Endothelial cell of umbilical vein (primary cell): Measurements from ENCODE around the gene FEM1C. TPM values are rescaled to one million over a fixed set of nuclear protein-coding genes. Genes with fewer than 3 reads are reported as not detected.

ENCODE experiments used
- BruUV-seq: library from RNA; stranded (reverse); fragments of 400-500 nt; replicated peaks from 2 replicates; lab custom pipeline; 2021; lab: Mats Ljungman, UMichigan
- CTCF ChIA-PET: fragments of 300-600, 350-600 bp; sonication (Branson Sonifier 250); formaldehyde crosslinking; loops from one replicate; lab custom pipeline; 2021; ENCODE audit warnings: antibody characterized with exemption, inconsistent platforms; lab: Charles Lee
- POLR2A ChIA-PET: fragments of 300-600, 350-600 bp; sonication (Branson Sonifier 250); formaldehyde crosslinking; loops from one replicate; lab custom pipeline; 2021; ENCODE audit warnings: antibody characterized with exemption, inconsistent platforms; lab: Charles Lee
- DNase-seq: peaks from one replicate; pipeline ENCODE4 v3.0.0-alpha.2; 2011; ENCODE audit warnings: low read depth, low spot score
- FAIRE-seq: peaks from 2 replicates; lab custom pipeline; 2011; peaks lifted over from hg19 to GRCh38; lab: Jason Lieb, UNC
- H2AFZ ChIP-seq: 2 replicates; pipeline ENCODE4 v1.6.0; 2012; ENCODE audit warnings: low read depth, low read length, control low read depth, inconsistent platforms
- H3K27ac ChIP-seq: 2 replicates; pipeline ENCODE4 v1.5.1; 2011; ENCODE audit warnings: low read depth, mild to moderate bottlenecking, control low read depth, low read length, moderate library complexity; ENCODE audit not compliant: insufficient read depth
- H3K27me3 ChIP-seq, 2 experiments: 2 replicates each; pipeline versions ENCODE4 v1.6.0 to v1.6.1; 2011; ENCODE audit warnings: low read length in 2 of 2, mixed read lengths in 1 of 2; ENCODE audit not compliant: control insufficient read depth in 2 of 2, insufficient read depth in 2 of 2
- H3K36me3 ChIP-seq, 2 experiments: 2 replicates in 1 of 2; 3 replicates in 1 of 2; pipeline ENCODE4 v1.5.1; 2011; ENCODE audit warnings: low read length in 2 of 2, mild to moderate bottlenecking in 1 of 2, moderate library complexity in 1 of 2; ENCODE audit not compliant: control insufficient read depth in 2 of 2, insufficient read depth in 2 of 2; ENCODE audit errors: extremely low read depth in 1 of 2
- H3K4me1 ChIP-seq: 3 replicates; pipeline ENCODE4 v1.5.1; 2011; ENCODE audit warnings: mild to moderate bottlenecking, low read length; ENCODE audit not compliant: control insufficient read depth, insufficient read depth; ENCODE audit errors: extremely low read depth
- H3K4me2 ChIP-seq: 2 replicates; pipeline ENCODE4 v1.6.1; 2011; ENCODE audit warnings: low read length, control low read depth, mixed read lengths; ENCODE audit not compliant: insufficient read depth
- H3K4me3 ChIP-seq, 3 experiments: fragments of 200-600 bp in 1 of 3; sonication (generic), shearing (Covaris generic) in 1 of 3; replicated peaks in 1 of 3; 2 replicates each; pipeline ENCODE4 v1.5.1; 2011 to 2016; ENCODE audit warnings: control low read depth in 3 of 3, low read length in 3 of 3, mild to moderate bottlenecking in 2 of 3, inconsistent platforms in 1 of 3, low read depth in 1 of 3, moderate library complexity in 1 of 3; ENCODE audit not compliant: insufficient read depth in 1 of 3
- H3K79me2 ChIP-seq: 2 replicates; pipeline ENCODE4 v1.6.0; 2012; ENCODE audit warnings: low read length, inconsistent platforms; ENCODE audit not compliant: control insufficient read depth, insufficient read depth
- H3K9ac ChIP-seq: replicated peaks from 2 replicates; pipeline ENCODE3; 2011; ENCODE audit warnings: low read length, control low read depth; ENCODE audit not compliant: insufficient read depth; ENCODE audit errors: extremely low read depth
- H3K9me1 ChIP-seq: replicated peaks from 3 replicates; pipeline ENCODE4 v1.6.0; 2011; ENCODE audit warnings: mild to moderate bottlenecking, low read length; ENCODE audit not compliant: control insufficient read depth, insufficient read depth; ENCODE audit errors: extremely low read depth
- H3K9me3 ChIP-seq: replicated peaks from 2 replicates; pipeline ENCODE4 v1.5.1; 2012; ENCODE audit warnings: low read length, inconsistent platforms; ENCODE audit not compliant: control insufficient read depth, insufficient read depth
- H4K20me1 ChIP-seq: replicated peaks from 2 replicates; pipeline ENCODE3; 2011; ENCODE audit warnings: mild to moderate bottlenecking, low read length; ENCODE audit not compliant: control insufficient read depth, insufficient read depth; ENCODE audit errors: extremely low read depth
- EZH2 ChIP-seq: IDR thresholded peaks from 2 replicates; pipeline ENCODE4 v1.6.1; 2012; ENCODE audit warnings: borderline replicate concordance, low read depth, mild to moderate bottlenecking, moderate library complexity, low read length, inconsistent platforms; ENCODE audit not compliant: severe bottlenecking
- FOS ChIP-seq: IDR thresholded peaks from 2 replicates; pipeline ENCODE4 v1.6.1; 2011; ENCODE audit warnings: mild to moderate bottlenecking, low read length, moderate library complexity, borderline replicate concordance; ENCODE audit not compliant: insufficient read depth
- GATA2 ChIP-seq: IDR thresholded peaks from 2 replicates; pipeline ENCODE4 v1.7.0; 2011; ENCODE audit warnings: low read depth, mild to moderate bottlenecking, moderate library complexity, mixed read lengths, low read length; ENCODE audit not compliant: insufficient read length, insufficient read depth
- JUN ChIP-seq: IDR thresholded peaks from 2 replicates; pipeline ENCODE4 v1.6.1; 2011; ENCODE audit warnings: borderline replicate concordance, low read depth; ENCODE audit not compliant: insufficient read length, insufficient read depth
- MYC ChIP-seq: IDR thresholded peaks from one replicate; pipeline ENCODE4 v1.6.1; 2011; ENCODE audit warnings: mild to moderate bottlenecking, low read depth, low read length
- POLR2A ChIP-seq: IDR thresholded peaks from 2 replicates; pipeline ENCODE4 v1.6.1; 2012; ENCODE audit warnings: low read depth, mild to moderate bottlenecking, control low read depth, low read length
- POLR2AphosphoS5 ChIP-seq: IDR thresholded peaks from 2 replicates; pipeline ENCODE4 v1.6.1; 2012; ENCODE audit warnings: low read depth, mild to moderate bottlenecking, control low read depth, low read length, moderate library complexity; ENCODE audit not compliant: insufficient read depth
- dilution Hi-C: fragments of 300-500 bp; cut with MboI; formaldehyde crosslinking; loops from one replicate; pipeline ENCODE4 v1.15.0; 2019; ENCODE audit warnings: low sequenced_read_pairs; ENCODE audit not compliant: extremely low pct_ligation_motif_present
- intact Hi-C: fragments of 100-400 bp; cut with micrococcal nuclease; formaldehyde crosslinking; loops from one replicate; pipeline ENCODE4 v1.10.0; 2022
- polyA plus RNA-seq, 4 experiments: library from polyadenylated mRNA; depleted of rRNA in 3 of 4; stranded (reverse) in 3 of 4; unstranded in 1 of 4; fragments of >200 nt; gene quantifications; 2 replicates each; pipeline versions ENCODE4 v1.2.1 to v1.2.3, GENCODE V29; 2011 to 2012; ENCODE audit warnings: missing spikeins in 1 of 4
- total RNA-seq: library from RNA; stranded (reverse); gene quantifications from 2 replicates; pipeline ENCODE4 v1.2.3, GENCODE V29; 2021
- TF ChIP-seq, protein P1 (sequence below): IDR thresholded peaks from 2 replicates; pipeline ENCODE4 v1.6.1; 2011; ENCODE audit not compliant: insufficient read depth, insufficient read length
- TF ChIP-seq, protein P2 (sequence below), 2 donors: IDR thresholded peaks; 1 replicate in 1 of 2; 2 replicates in 1 of 2; pipeline ENCODE4 v1.5.1; 2011; ENCODE audit warnings: low read length in 2 of 2, mild to moderate bottlenecking in 2 of 2, moderate library complexity in 2 of 2, control low read depth in 1 of 2, inconsistent platforms in 1 of 2, low read depth in 1 of 2; ENCODE audit not compliant: insufficient read depth in 1 of 2; ENCODE audit errors: extremely low read depth in 1 of 2

Gene FEM1C
- total and polyA plus RNA-seq, 2 donors (not counting 3 experiments of a cell fraction or from before 2014, with no cell fraction given): 6.2 to 16.0 TPM

DNA sequence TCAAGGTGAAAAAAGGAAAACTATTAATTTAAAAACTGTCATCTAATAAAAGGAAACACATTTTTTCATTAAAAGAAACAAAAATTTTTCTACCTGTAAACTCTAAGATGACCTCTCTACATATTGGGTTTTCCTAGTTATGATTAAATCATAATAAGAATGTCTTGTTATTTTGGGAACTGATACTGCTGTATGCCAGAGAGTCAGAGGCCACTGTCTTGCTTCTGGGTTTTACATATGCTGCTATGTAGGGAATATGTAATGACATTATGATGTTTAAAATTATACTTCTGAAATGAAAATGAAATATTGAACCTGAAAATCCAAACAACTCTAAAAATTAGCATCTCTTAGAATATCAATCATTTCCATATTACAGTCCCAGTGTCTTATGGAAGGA, 63.7 kb downstream of the FEM1C start:
- Histone ChIP-seq H2AFZ (no peak overlapping the region), H3K4me1 (no peaks in the 10 kb centered on the region), H3K9ac (no peak overlapping the region), H3K79me2 (no peaks in the 10 kb centered on the region), H3K36me3 (no peaks in the 10 kb centered on the region), H3K9me3 (no peaks in the 10 kb centered on the region), H3K4me3 (no peak overlapping the region), H3K27me3 (no peaks in the 10 kb centered on the region), H3K4me2 (no peak overlapping the region), H3K27ac (no peak overlapping the region), H3K9me1 (no peaks in the 10 kb centered on the region), H4K20me1 (no peaks in the 10 kb centered on the region)
- TF ChIP-seq JUN (no peak), EZH2 (no peak), POLR2AphosphoS5 (no peak), POLR2A (no peak), FOS (no peak), MYC (no peak), GATA2 (no peak)
- TF ChIP-seq, protein P1, sequence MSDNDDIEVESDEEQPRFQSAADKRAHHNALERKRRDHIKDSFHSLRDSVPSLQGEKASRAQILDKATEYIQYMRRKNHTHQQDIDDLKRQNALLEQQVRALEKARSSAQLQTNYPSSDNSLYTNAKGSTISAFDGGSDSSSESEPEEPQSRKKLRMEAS: no peak
- TF ChIP-seq, protein P2, sequence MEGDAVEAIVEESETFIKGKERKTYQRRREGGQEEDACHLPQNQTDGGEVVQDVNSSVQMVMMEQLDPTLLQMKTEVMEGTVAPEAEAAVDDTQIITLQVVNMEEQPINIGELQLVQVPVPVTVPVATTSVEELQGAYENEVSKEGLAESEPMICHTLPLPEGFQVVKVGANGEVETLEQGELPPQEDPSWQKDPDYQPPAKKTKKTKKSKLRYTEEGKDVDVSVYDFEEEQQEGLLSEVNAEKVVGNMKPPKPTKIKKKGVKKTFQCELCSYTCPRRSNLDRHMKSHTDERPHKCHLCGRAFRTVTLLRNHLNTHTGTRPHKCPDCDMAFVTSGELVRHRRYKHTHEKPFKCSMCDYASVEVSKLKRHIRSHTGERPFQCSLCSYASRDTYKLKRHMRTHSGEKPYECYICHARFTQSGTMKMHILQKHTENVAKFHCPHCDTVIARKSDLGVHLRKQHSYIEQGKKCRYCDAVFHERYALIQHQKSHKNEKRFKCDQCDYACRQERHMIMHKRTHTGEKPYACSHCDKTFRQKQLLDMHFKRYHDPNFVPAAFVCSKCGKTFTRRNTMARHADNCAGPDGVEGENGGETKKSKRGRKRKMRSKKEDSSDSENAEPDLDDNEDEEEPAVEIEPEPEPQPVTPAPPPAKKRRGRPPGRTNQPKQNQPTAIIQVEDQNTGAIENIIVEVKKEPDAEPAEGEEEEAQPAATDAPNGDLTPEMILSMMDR (IDR thresholded peaks at IDR 0.05; ENCODE audit: extremely low read depth in 1 of 2, insufficient read depth in 1 of 2, low read depth in 1 of 2, low read length in 2 of 2): no peak
- DNase-seq: no peak
- intact Hi-C loops: no loop called here
- dilution Hi-C loops: no loop called here
- BruUV-seq: no TSS peak
- ChIA-PET CTCF (no interaction called here), POLR2A (no interaction called here)
- no peak for FAIRE-seq
